Thyroid gland (tissue), 4 donors: ENCODE data around the gene NBEAL2.

ENCODE experiments used
- POLR2A ChIP-seq, 2 donors: fragments of 450-650 bp; IDR thresholded peaks; one replicate each; pipeline ENCODE4 v1.6.1; 2017; ENCODE audit warnings: antibody characterized with exemption in 2 of 2, mild to moderate bottlenecking in 2 of 2, moderate library complexity in 1 of 2
- TF ChIP-seq, protein P1 (sequence below), 6 experiments: fragments of 200-600 bp in 3 of 6; fragments of 450-650 bp in 3 of 6; sonication (generic) in 3 of 6; IDR thresholded peaks; one replicate each; pipeline ENCODE4 v1.5.1; 2016 to 2019; ENCODE audit warnings: antibody characterized with exemption in 6 of 6, mild to moderate bottlenecking in 2 of 6, inconsistent platforms in 1 of 6, moderate library complexity in 1 of 6

GRCh38 chr3:46935989-46936558 is 43.4 kb upstream of the NBEAL2 start:
- TF ChIP-seq, protein P1, sequence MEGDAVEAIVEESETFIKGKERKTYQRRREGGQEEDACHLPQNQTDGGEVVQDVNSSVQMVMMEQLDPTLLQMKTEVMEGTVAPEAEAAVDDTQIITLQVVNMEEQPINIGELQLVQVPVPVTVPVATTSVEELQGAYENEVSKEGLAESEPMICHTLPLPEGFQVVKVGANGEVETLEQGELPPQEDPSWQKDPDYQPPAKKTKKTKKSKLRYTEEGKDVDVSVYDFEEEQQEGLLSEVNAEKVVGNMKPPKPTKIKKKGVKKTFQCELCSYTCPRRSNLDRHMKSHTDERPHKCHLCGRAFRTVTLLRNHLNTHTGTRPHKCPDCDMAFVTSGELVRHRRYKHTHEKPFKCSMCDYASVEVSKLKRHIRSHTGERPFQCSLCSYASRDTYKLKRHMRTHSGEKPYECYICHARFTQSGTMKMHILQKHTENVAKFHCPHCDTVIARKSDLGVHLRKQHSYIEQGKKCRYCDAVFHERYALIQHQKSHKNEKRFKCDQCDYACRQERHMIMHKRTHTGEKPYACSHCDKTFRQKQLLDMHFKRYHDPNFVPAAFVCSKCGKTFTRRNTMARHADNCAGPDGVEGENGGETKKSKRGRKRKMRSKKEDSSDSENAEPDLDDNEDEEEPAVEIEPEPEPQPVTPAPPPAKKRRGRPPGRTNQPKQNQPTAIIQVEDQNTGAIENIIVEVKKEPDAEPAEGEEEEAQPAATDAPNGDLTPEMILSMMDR (IDR thresholded peaks at IDR 0.05): no peak
- no peak for TF ChIP-seq POLR2A (IDR thresholded peaks at IDR 0.05)
